AG08396 (cell line): Measurements from ENCODE around the gene PPP1R15B.

Experiments
- DNase-seq: peaks from one replicate; pipeline ENCODE4 v3.0.0; 2012; ENCODE audit warnings: low spot score, mixed read lengths

PPP1R15B gene

DNA sequence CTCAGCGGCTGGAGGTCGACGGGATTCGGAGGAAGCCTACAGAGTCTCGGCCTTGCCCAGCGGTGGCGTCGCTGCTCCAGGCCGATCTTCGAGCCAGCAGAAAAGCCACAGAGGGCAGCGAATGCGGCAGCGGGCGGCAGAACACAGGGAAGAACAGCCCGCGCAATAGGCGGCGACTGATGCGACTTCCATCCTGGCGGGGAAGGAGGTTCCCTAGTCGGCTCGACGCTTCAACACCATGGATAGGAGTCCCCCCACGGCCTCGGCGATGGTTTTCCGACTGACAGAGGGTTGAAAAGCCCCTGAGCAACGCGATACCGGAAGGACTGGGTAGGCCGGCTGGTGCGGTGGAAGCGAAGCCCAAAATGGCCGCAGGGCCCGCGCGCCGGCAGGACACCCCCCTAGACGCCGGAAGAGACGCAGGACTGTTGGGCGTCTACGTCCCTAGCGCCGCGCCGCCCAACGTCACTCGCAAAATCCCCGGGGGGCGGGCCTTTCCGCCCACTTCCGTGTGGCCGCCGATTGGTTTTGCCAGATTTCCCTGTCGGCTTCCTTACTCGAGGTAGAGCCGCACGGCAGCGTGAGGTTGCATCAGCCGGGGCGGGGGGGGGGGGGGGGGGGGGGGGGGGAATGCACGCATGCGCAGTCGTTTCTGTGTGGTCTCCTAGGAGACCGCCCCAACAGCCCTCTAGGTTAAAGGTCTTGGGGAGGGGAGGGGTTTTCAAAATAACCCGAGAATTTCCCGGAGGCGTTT is at the start of gene PPP1R15B:
Gene PPP1R15B, minus strand, starts transcription at position 367 of the 754 bp plus-strand sequence. CDS start 406 bp downstream, outside the sequence.
- DNase-seq: peak; percentile 98

DNA sequence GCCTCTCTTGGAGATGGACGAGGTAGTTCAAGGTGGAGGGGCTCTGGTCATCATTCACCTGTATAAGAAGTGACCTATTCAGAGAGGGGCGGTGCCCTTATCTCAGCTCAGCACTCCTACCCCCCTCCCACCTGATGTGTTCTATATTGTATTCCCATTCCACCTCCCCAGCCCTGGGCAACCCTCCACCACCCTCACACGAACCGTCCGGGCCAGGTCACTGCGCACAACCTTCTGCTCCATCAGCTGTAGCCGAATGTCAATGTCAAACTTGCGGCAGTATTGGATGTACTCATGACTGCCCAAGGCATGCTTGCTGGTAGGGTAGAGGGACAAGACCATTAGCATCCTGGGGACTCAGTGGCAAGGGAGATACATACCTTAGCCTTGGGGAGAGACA is 48.7 kb upstream of the PPP1R15B start:
- no peak for DNase-seq

DNA sequence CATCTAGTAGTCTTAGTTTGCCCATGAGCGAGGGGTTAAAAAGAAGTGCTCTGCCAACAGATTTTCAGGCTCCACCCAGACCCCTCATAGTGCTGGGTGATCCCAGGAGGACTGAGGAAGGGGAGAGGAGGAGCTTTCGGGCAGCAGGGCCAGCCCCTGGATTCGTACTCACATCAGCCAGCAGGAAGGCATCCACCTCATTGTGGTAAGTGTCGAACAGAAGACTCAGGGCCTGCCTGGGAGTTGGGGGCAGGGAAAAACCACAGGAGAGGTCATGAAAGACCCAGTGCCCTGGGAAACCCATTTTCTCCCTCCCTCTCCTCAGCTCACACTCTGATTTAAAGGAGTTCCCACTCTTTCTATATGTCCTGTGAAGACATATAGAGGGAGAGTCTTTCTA is 48.1 kb upstream of the PPP1R15B start:
- no peak for DNase-seq

DNA sequence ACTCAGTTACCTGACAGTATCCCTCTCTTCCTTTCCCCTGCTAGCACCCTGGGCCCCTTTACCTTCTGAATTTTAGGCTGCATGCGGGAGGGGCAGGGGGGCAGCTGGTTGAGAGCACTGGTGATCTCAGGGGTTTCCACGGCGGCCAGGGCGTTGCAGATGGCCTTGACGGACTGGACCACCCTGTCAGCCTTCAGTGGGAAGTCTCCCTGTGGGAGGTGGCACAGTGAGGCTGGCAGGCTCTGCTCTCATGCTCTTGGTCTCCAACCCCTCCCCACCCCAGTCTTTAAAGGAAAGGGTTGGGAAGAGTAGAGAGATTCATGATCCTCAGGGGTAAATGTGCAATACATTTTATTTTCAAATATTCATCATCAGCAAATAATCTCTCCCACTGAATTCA is 46.0 kb upstream of the PPP1R15B start:
- no peak for DNase-seq

DNA sequence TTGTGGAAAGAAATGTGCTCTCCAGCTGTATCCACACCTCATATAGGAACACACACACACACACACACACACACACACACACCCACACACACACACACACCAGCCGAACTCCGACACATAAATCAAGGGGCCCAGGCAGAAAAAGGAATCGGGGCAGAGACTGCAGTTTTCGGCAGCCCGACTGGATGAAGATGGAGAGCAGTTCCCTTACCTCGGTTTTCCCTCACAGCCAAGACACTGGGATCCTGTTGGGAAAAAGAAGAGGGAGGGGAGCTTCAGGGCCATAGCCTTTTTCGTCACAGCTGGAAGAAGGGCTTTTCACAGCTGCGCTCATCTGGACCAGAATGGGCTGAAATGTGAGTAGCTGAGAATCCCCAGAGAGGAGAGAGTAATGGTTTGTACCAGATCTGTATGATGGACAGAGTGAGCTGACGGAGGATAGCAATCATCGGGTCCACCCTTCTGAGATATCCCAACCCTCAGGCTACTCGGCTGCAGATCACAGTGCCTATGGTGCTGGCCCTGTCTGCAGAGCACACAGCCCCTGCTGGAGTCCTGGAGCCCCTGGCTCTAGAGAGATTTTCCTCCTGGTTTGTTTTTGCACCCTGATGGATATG is 45.3 kb upstream of the PPP1R15B start:
- no peak for DNase-seq

DNA sequence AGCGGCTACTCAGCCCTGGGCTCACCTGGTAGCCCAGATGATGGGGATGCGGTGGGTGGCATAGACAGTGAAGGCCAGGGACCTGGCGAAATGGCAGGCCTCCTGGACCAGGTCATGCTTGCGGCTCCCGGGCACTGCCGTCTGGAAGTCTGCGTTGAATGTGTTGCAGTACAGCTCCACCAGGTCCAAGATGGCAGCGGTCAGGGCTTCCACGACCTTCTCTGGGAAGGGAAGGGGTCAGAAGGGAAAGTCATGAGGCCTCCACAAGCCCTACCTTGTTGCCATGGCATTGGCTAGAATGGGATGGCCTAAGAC is 44.2 kb upstream of the PPP1R15B start:
- no peak for DNase-seq

DNA sequence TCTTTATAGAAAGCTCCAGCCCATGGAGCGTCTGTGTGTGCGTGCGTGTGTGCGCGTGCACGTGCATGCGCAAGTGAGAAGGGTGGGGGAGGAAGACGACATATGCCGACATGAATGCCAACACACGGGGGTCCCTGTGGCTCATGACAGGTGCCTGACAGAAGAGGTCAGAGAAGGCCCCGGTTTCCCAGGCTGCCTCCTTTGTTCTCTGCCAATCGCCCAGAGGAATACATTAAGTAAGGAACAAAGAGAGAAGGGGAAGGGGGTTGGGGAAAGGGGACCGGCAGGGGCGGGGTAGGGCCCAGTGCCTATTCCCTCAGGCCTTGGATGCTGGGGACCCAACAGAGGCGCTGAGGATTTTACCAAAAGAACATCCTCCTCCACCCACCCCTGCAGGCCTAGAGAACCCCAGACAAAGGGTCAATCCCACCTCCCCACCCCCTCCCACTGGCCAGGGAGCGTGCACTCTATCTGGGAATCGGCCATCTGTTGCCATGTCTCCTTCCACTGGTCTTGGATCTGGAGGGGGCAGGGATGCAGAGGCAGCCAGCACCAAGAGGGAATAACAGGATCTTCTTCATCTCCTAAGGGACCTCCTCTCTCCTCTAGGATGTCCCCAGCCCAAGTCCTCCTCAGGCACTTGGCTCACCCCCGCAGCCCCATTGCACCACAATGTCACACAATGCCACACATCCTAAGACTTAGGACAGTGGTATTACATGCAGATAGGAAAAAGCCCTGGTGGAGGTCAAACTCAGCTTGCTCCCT is 43.6 kb upstream of the PPP1R15B start:
- DNase-seq: no peak

DNA sequence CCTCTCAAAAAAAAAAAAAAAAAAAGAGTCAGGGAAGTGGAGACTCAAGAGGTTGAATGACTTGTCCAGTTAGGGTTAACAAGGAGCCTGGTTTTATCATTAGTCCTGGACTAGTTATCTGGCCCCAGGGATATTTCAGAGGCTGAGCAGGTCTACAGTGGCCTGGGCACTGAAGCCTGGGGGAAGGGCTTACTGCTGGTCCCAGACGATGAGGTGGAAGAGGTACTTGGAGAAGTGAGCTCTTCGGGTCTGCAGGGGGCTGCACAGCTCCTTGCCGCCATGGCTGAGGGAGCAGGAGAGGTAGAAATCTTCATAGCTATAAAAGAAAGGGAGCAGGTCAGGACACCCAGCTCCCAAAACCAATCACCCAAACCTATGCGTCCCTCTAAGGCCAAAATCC is 42.9 kb upstream of the PPP1R15B start:
- no peak for DNase-seq

DNA sequence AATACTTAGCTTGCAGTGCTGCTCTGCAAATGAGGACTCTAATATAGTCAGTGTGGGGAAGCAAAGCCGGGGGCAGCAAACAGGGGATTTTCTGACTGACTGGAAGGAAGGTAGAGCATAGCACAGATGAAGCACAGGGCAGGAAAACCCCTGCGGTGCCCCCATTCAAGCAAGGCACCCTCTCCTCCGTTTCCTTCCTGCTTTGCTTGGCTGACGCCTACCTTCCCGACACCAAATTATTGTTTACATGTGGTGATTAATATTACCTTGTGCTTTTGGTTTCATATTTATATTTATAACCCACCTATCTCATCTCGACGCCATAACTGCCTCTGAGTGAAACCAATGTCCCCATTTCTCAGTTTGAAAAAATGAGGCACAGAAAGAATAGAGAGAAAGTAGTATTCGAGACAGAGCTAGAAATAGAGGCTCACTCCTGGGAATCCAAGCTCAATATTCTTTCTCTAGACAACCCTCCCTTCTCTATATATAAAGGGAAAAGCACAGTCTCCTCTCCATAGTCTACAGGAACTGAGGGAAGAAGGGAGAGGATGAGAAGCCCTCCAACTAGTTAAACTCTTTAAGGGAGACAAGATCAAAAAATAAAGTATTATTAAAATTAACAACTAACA is 41.6 kb upstream of the PPP1R15B start:
- no peak for DNase-seq

DNA sequence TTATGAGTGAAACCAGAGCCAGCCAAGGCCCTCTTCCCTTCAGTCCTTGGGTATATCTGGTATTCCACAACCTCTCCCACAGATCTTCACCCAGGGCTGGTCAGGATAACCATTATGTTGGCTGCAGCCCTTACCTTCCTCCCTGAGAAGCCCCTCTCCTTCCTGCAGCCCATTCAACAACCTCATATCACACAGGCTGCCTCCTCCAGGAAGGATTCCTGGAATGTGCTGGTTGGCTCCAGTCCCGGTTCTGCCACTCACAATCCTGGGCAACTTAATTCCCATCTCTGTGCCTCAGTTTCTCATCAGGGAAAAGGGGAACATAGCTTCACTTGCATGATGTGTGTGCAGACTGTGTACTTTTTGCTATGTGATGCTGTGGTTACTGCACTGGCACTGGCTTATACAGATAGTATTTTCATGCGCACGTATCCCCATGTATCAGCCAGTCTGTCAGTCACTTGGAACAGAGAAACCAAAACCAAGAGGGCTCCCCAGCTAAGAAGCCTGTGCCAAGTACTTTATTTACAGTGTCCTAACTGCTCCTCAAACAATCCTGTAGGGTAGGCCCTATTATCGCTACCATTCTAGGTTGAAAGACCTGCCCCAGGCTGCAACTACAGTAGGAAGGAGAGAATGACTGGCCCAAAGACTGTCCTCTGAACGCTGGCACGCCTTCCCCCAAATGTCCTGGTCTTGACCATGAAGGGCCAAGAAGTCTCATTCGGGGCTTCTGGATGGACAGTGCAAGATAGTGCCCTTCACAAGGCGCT is 39.9 kb upstream of the PPP1R15B start:
- DNase-seq: no peak

DNA sequence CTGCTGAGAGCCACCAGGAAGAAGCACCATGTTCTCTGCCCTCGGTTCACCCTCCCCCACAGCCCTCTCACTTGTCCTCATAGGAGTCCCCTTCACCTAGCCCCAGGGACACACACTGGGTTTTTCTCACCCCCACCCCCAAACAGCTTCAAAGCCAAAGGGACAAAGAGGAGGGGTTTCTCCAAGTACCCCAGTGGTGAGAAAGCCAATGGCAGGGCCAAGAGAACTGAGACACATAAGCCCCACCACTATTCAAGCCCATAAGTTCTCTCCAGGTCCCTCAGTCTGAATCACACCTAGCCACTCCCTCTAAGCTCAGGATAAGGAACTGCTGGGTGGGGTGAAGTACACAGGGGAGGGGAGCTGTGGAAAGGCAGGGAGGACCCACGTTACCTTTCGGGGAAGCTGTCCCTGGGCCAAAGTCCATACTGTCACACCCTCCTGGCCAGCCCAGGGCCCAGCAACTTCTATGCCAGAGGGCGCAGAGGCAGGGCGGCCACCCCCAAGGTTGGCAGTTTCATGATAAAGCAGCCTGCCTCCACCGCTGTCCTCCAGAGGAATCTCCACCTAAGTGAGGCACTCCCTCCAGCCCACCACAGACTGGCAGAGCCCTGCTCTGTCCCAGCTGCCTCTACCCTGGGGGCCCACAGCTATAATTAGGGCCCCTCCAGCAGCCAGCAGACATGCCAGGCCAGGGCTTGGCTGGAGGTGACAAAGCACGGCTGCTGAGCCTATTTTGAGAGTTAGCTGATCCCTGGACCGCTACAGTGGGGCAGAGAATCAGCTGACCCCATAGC is 39.0 kb upstream of the PPP1R15B start:
- DNase-seq: no peak

DNA sequence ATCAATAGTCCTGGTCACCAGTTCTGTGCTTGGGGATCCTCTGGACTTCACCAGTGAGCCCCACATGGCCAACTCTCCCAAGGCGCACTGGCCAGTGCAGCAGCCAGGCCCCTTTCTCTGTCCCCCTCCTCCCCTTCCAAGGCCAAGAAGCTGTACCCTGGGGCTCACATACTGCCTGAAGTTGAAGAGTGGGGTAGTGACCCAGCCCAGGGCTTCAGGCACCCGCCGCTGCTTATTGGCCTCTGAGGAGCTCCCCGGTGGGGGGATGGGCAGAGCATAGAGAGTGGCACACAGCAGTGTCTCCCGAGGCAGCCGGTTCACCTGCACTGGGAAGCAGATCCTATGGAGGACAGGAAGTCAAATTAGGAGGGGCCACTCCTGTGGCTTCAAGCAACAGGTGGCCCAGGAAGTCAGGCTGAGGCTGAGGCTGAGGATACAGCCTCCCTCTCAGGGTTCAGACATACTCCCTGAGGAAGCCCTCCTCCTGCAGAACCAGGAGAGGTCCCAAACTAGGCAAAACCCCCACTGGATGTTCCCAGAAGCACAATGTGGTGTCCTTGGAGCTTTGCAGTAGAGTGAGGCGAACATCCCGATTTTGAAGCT is 38.2 kb upstream of the PPP1R15B start:
- no peak for DNase-seq

DNA sequence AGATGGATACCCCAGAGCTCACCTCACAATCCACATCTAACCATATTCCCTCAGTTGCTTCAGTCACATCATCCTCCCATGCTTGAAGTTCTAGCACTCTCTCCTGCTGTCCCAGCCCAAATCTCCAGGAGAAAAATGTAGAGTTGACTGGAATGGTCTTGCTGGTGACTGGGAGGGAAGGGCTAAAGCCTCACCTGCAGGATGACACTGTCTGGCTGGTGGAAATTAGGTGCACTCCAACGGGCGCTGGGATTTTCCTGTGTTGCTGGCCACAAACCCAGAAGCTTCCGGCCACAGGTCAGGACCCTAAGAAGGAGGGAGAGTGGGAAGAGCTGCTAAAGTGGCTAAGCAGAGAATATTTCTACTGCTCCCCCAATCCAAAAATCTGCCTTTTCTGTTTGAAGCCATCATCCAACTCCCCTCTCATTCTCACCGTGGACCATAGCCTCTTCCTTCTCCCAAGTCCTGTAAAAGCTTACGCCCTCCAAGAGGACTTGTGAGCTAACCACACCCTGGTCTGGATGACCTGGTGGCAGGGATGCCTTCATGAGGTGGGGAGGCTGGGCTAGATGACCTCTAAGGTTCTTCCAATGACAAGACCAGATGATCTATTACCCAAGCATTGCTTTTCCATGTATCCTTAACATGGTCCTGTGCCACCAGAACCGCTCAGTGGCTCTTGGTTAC is 37.5 kb upstream of the PPP1R15B start:
- DNase-seq: no peak

DNA sequence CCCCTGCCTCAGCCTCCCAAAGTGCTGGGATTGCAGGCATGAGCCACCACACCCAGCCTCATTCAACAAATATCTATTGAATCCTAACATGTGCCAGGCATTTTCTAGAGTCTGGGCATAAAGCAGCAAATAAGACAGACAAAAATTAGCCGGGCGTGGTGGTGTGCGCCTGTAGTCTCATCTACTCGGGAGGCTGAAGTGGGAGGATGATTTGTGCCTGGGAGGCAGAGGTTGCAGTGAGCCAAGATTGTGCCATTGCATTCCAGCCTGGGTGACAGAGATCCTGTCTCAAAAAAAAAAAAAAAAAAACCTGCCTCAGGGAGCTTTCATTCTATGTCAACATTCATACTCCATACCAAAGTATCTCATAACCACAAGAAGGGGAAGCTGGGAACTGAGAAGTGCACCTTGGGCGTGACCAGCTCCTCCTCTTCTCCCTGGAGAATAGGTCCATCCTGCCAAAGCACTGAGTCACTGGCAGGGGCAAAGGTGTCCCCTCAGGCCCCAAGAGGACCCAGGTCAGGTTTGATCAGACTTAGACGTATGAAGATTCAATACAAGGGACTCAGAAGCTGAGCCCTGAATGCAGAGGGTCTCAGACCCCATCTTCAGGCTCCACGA is 36.8 kb upstream of the PPP1R15B start:
- no peak for DNase-seq

DNA sequence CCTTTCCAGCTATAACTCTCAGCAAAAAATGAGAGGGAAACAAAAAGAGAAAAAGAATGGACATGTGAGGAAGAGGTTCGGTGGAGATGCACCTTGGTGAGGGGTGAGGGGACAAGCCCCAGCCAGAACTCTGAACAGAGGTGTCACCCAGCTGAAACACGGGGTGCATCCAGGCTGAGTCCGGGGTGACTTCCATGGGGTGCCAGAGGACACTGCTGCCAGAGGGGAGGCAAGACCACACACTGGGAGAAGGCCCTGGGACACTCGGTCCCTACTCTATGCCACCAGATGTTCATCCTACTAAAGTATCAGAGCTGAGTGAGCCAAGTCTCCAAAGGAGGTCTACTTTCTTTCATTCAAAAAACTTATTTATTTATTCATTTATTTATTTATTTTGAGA is 36.1 kb upstream of the PPP1R15B start:
- no peak for DNase-seq

DNA sequence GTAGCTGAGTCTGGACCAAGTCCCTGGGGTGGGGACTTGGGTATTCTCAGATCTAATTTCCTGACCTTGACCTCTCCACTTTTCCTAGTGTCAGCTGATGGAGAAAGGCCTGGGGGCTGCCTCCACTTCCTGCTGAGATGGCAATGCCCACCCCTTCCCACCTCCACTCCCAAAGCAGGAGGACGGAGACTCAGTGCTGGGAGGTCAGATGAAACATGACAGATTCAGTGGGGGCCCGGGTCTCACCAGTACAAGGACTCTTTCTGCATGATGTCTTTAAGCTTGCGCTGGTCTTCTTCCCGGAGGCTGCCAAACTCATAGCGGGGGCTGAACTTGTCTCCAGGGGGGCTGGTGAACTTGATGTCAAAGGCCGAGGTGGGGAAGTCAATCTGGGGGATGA is 35.6 kb upstream of the PPP1R15B start:
- no peak for DNase-seq

DNA sequence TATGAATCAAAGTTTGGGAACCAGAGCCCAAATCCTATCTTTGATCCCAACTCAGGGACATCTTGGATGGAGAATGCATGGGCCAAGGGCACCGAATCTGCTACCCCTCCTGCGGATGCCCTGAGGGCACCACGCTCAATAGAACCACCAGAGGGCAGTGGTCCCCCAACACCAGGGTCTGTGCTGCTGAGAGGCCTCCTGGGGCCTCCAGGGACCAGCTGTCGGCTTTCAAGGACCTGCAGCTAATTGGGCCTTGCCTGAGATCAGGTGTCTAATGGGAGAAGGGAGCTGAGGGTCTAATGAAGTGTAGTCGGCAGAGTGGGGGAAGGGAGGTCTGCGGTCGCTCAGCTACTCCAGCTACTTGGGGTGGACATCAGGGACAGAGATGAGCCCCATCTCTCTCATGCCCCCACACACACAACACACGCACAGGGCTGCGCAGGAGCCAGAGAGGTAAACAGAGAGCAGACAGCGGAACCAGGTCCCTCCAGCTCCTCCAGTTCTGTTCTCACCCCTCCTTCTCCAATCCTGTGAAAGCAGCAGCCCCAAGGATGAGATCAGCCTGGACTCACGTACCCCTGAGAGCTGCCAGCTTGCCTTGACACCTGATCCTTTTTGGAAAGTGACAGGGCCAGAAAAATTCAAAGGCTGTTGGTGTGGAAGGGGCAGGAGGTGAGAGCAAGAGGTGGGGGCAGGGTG is 34.9 kb upstream of the PPP1R15B start:
- DNase-seq: peak; percentile 76

DNA sequence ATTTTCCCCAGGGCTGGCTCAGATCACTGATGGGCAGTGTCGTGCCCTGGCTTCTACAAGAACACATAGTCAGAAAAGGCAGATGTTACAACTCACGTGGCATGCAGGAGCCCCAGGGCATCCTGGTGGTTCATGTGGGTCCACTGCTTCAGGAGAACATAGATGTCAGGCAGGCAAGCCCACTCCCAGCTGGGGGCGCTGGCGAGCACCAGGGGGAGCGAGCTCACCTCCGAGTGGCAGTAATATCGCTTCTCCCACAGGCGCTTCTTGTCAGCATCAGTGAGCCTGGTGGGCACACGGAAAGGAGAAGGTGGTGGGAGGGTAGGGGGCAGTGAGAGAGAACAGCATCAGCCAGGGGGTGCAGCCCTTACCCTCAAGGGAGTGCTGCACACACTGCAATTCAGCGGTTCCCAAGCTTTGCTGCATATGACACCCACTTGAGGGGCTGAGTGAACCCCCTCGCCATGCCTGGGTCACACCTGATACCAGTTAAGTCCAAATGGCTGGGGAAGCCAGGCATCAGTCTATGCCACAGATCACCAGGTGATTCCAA is 34.3 kb upstream of the PPP1R15B start:
- peak; percentile 39 for DNase-seq
